ENCODE measurements around the gene BST1. TPM values are rescaled to one million over a fixed set of nuclear protein-coding genes. Genes with fewer than 3 reads are reported as not detected.

Gene BST1
- total RNA-seq, 3 donors from 2014 or later = 4.7 to 14.6 (median 6.9) TPM

DNA sequence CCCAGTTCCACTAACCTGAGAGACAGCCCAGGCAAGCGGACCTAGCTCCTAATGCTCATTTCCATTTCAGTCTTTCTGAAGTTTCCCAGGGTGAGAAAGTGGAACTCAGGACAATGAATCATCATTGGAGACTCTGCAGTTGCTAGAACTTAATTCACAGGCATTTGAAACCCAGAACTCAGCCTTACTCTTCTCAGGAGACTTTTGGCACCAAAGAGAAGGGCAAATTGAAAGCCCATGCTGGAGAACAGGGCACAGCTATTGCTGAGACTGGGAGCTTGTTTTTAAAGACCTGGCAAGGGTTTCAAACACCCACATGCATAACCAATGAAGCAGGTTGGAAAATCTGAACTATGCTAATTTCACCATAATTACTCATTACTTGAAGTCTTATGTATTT lies 36.0 kb downstream of the BST1 start:
- TF ChIP-seq, protein P1, sequence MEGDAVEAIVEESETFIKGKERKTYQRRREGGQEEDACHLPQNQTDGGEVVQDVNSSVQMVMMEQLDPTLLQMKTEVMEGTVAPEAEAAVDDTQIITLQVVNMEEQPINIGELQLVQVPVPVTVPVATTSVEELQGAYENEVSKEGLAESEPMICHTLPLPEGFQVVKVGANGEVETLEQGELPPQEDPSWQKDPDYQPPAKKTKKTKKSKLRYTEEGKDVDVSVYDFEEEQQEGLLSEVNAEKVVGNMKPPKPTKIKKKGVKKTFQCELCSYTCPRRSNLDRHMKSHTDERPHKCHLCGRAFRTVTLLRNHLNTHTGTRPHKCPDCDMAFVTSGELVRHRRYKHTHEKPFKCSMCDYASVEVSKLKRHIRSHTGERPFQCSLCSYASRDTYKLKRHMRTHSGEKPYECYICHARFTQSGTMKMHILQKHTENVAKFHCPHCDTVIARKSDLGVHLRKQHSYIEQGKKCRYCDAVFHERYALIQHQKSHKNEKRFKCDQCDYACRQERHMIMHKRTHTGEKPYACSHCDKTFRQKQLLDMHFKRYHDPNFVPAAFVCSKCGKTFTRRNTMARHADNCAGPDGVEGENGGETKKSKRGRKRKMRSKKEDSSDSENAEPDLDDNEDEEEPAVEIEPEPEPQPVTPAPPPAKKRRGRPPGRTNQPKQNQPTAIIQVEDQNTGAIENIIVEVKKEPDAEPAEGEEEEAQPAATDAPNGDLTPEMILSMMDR (IDR thresholded peaks at IDR 0.05) = no peak
- ATAC-seq (no peak), DNase-seq (no peak)
- no peaks in the 10 kb centered on the region for H3K36me3 ChIP-seq (ENCODE audit: low read depth)
- no peaks in the 10 kb centered on the region for H3K4me1 ChIP-seq (ENCODE audit: low read depth)
- peaks cover 6% of the 10 kb centered on the region for H3K9me3 ChIP-seq
- intact Hi-C loops (cut with DNase I, micrococcal nuclease) = no loop called here
- H3K4me3 ChIP-seq = no peak overlapping the region

DNA sequence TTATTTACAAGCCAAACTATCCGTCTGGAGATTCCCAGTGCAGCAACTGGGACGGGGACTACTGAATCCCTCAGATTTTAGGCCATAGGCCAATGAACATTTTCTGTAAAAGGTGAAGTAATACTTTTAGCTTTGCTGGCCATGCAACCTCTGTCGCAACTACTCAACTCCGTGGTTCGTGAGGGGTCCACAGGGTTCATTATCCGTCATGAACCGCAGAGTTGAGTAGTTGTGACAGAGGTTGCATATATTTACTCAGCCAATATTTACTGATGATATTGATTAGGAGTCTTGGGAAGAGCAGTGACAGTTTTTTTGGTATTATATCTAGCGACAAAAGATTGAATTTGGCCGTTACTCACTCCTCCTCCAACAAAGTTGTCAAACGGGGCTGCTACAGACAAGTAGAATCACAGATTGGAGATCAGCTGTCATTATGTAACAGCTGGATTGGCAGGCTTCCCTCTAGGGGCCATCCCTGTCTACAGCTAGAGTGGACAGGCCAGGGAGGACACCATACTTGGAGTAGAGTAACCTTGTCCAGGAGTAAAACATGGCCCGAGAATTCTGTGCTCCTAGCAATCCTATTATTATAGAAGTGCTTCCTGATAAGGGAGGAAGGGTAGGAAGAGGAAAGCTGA lies 38.0 kb downstream of the BST1 start:
- no peak for ATAC-seq

DNA sequence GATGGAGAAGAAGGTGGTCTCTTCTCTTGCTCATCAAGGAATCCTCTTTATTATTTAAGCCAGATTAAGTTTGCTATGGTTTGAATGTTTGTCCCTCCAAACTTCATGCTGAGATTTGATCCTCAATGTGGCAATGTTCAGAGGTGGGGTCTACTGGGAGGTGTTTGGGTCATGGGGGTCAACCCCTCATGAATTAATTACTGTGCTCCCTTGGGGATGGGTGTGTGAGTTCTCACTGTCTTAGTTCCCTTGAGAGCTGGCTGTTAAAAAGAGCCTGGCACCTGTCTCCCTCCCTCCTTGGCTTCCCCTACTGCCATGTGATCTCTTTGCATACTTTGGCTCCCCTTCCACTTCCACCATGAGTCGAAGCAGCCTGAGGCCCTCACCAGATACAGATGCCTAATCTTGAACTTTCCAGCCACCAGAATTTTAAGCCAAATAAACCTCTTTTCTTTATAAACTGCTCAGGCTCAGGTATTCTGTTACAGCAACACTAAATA lies 39.3 kb downstream of the BST1 start:
- Histone ChIP-seq H3K9me3 (peaks cover 6% of the 10 kb centered on the region), H3K4me3 (no peak overlapping the region), H3K36me3 (ENCODE audit: low read depth) (no peaks in the 10 kb centered on the region), H3K4me1 (ENCODE audit: low read depth) (no peaks in the 10 kb centered on the region)
- TF ChIP-seq, protein P1 (IDR thresholded peaks at IDR 0.05) = no peak
- no peak for DNase-seq
- ATAC-seq = no peak
- intact Hi-C loops (cut with DNase I, micrococcal nuclease) = no loop called here

More for the DNA sequence above, 38.0 kb downstream of the BST1 start:
- Histone ChIP-seq H3K4me1 (ENCODE audit: low read depth) (no peaks in the 10 kb centered on the region), H3K9me3 (peaks cover 6% of the 10 kb centered on the region), H3K36me3 (ENCODE audit: low read depth) (no peaks in the 10 kb centered on the region), H3K4me3 (no peak overlapping the region)
- TF ChIP-seq, protein P1 (IDR thresholded peaks at IDR 0.05) = no peak
- no peak for DNase-seq
- intact Hi-C loops (cut with DNase I, micrococcal nuclease) = no loop called here

DNA sequence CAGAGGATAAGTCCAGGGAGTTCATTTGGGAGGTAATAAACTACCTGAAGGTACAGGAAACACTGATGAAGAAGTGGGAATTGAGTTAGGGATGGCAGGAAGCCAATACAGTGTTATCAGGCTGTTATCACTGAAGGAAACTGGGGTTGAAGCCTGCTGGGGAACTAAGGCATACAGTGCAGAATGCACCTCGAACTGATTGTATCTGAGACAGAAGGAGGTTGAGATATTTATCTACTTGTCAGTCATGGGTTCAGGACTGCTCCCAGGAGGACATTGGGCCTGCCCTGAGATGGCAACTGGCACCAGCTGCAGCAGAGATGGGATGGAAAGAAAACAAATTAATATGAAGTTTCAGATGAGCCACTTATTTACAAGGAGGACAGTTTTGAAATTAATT lies 39.8 kb downstream of the BST1 start:
- intact Hi-C loops (cut with DNase I, micrococcal nuclease) = no loop called here
- ATAC-seq = no peak
- Histone ChIP-seq H3K4me1 (ENCODE audit: low read depth) (no peaks in the 10 kb centered on the region), H3K36me3 (ENCODE audit: low read depth) (no peaks in the 10 kb centered on the region), H3K4me3 (no peak overlapping the region), H3K9me3 (peaks cover 6% of the 10 kb centered on the region)
- no peak for DNase-seq
- TF ChIP-seq, protein P1 (IDR thresholded peaks at IDR 0.05) = no peak

DNA sequence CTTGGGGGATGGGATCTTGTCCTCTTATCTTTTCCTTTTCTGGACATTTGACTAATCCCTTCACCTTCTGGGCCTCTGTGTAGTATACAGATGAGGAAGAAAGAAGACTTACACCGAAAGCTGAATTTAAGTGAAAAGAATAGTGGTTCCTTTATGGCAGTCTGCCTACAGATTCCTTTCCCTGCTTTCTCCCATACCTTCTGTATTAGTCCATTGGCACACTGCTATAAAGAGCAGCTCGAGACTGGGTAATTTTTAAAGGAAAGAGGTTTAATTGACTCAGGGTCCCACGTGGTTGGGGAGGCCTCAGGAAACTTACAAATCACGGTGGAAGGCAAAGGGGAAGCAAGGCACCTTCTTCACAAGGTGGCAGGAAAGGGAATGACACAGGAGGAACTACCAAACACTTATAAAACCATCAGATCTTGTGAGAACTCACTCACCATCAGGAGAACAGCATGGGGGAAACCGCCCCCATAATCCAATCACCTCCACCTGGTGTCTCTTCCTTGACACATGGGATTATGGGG lies 41.2 kb downstream of the BST1 start:
- no peaks in the 10 kb centered on the region for H3K36me3 ChIP-seq (ENCODE audit: low read depth)
- peaks cover 6% of the 10 kb centered on the region for H3K9me3 ChIP-seq
- no peak overlapping the region for H3K4me3 ChIP-seq
- H3K4me1 ChIP-seq (ENCODE audit: low read depth) = no peaks in the 10 kb centered on the region
- DNase-seq (no peak), ATAC-seq (no peak)
- TF ChIP-seq, protein P1 (IDR thresholded peaks at IDR 0.05) = no peak
- intact Hi-C loops (cut with DNase I, micrococcal nuclease) = no loop called here

Data from mucosa of descending colon (tissue), 3 donors.